WTC11 (cell line): ENCODE data around the gene NEMP2. TPM values are rescaled to one million over a fixed set of nuclear protein-coding genes. Genes with fewer than 3 reads are reported as not detected.

Experiments used
- ATAC-seq: fragments of 200-7000 bp; cut with Tn5 transposase; 2 replicates; pipeline ENCODE4 v1.10.0; 2021; ENCODE audit warnings: mild to moderate bottlenecking, moderate library complexity
- CTCF ChIA-PET: fragments of 300-600 bp; sonication (Branson Sonifier 250); formaldehyde crosslinking; loops from one replicate; lab custom pipeline; 2021; ENCODE audit warnings: antibody characterized with exemption; lab: Charles Lee
- POLR2A ChIA-PET: fragments of 350-600 bp; sonication (Branson Sonifier 250); formaldehyde crosslinking; loops from one replicate; lab custom pipeline; 2021; ENCODE audit warnings: antibody characterized with exemption; lab: Charles Lee
- DNase-seq: peaks from one replicate; pipeline ENCODE4 v3.0.0; 2021; ENCODE audit warnings: low spot score
- H3K27ac Mint-ChIP-seq: 2 replicates; pipeline ENCODE4 v1.8.0; 2021; ENCODE audit warnings: mixed read lengths
- H3K27me3 Mint-ChIP-seq: 2 replicates; pipeline ENCODE4 v1.8.0; 2021; ENCODE audit warnings: low read depth, mild to moderate bottlenecking, moderate library complexity, mixed read lengths
- H3K36me3 Mint-ChIP-seq: 2 replicates; pipeline ENCODE4 v1.8.0; 2021; ENCODE audit warnings: mixed read lengths
- H3K4me1 Mint-ChIP-seq: 2 replicates; pipeline ENCODE4 v1.8.0; 2022; ENCODE audit warnings: mixed read lengths
- H3K4me3 Mint-ChIP-seq: 2 replicates; pipeline ENCODE4 v1.8.0; 2021; ENCODE audit warnings: mild to moderate bottlenecking, moderate library complexity, mixed read lengths
- H3K9me3 Mint-ChIP-seq: 2 replicates; pipeline ENCODE4 v1.8.0; 2021; ENCODE audit warnings: mixed read lengths
- CREM ChIP-seq: sonication (generic); formaldehyde crosslinking; IDR thresholded peaks from 2 replicates; pipeline ENCODE4 v1.8.1; 2022; ENCODE audit warnings: mild to moderate bottlenecking, missing genetic modification reagents, moderate library complexity
- ELF4 ChIP-seq: sonication (generic); formaldehyde crosslinking; IDR thresholded peaks from 2 replicates; pipeline ENCODE4 v1.8.1; 2022; ENCODE audit warnings: low read depth, mild to moderate bottlenecking, moderate library complexity, missing genetic modification reagents
- EMX1 ChIP-seq: fragments of 250-450 bp; sonication (Bioruptor Pico); IDR thresholded peaks from 2 replicates; pipeline ENCODE4 v1.8.0; 2021; ENCODE audit warnings: mild to moderate bottlenecking
- FOXP4 ChIP-seq: sonication (generic); formaldehyde crosslinking; IDR thresholded peaks from 2 replicates; pipeline ENCODE4 v1.8.0; 2022; ENCODE audit warnings: mild to moderate bottlenecking, missing genetic modification reagents
- MYBL2 ChIP-seq: sonication (generic); formaldehyde crosslinking; IDR thresholded peaks from 2 replicates; pipeline ENCODE4 v1.8.1; 2023; ENCODE audit warnings: mild to moderate bottlenecking, moderate library complexity, missing genetic modification reagents
- NFATC4 ChIP-seq: fragments of 250-450 bp; sonication (Bioruptor Pico); IDR thresholded peaks from 2 replicates; pipeline ENCODE4 v1.9.0; 2021; ENCODE audit warnings: mild to moderate bottlenecking
- NFYB ChIP-seq: sonication (generic); formaldehyde crosslinking; conservative IDR thresholded peaks from 2 replicates; pipeline ENCODE4 v1.8.0; 2022; ENCODE audit warnings: low read depth, missing genetic modification reagents
- NR1H2 ChIP-seq: sonication (generic); formaldehyde crosslinking; IDR thresholded peaks from 2 replicates; pipeline ENCODE4 v1.9.0; 2021; ENCODE audit warnings: mild to moderate bottlenecking, moderate library complexity, missing genetic modification reagents
- NR2C2 ChIP-seq: sonication (generic); formaldehyde crosslinking; IDR thresholded peaks from 2 replicates; pipeline ENCODE4 v1.8.0; 2022; ENCODE audit warnings: mild to moderate bottlenecking, missing genetic modification reagents
- OVOL2 ChIP-seq: fragments of 250-450 bp; sonication (Bioruptor Pico); IDR thresholded peaks from 2 replicates; pipeline ENCODE4 v1.9.0; 2021; ENCODE audit warnings: mild to moderate bottlenecking, borderline replicate concordance
- SP1 ChIP-seq: sonication (generic); formaldehyde crosslinking; conservative IDR thresholded peaks from 2 replicates; pipeline ENCODE4 v1.8.1; 2022; ENCODE audit warnings: missing genetic modification reagents
- STAT6 ChIP-seq: sonication (generic); formaldehyde crosslinking; conservative IDR thresholded peaks from 2 replicates; pipeline ENCODE4 v1.8.1; 2023; ENCODE audit warnings: mild to moderate bottlenecking, low read depth, missing genetic modification reagents, moderate library complexity
- TEAD1 ChIP-seq: sonication (generic); formaldehyde crosslinking; IDR thresholded peaks from 2 replicates; pipeline ENCODE4 v1.8.0; 2022; ENCODE audit warnings: mild to moderate bottlenecking, missing genetic modification reagents
- ZBTB43 ChIP-seq: sonication (generic); formaldehyde crosslinking; IDR thresholded peaks from 2 replicates; pipeline ENCODE4 v1.8.1; 2023; ENCODE audit warnings: mild to moderate bottlenecking, missing genetic modification reagents
- ZNF512 ChIP-seq: sonication (generic); formaldehyde crosslinking; IDR thresholded peaks from 2 replicates; pipeline ENCODE4 v1.8.1; 2022; ENCODE audit warnings: missing genetic modification reagents, borderline replicate concordance
- total RNA-seq: library from RNA; stranded (reverse); gene quantifications from 3 replicates; pipeline ENCODE4 v1.2.3, GENCODE V29; 2021
- TF ChIP-seq, protein P1 (sequence below): sonication (generic); formaldehyde crosslinking; IDR thresholded peaks from 2 replicates; pipeline ENCODE4 v1.8.0; 2023; ENCODE audit warnings: missing genetic modification reagents, mild to moderate bottlenecking, borderline replicate concordance
- TF ChIP-seq, protein P2 (sequence below): sonication (generic); formaldehyde crosslinking; IDR thresholded peaks from 2 replicates; pipeline ENCODE4 v1.8.0; 2023; ENCODE audit warnings: missing genetic modification reagents
- TF ChIP-seq, protein P3 (sequence below): sonication (generic); formaldehyde crosslinking; IDR thresholded peaks from 2 replicates; pipeline ENCODE4 v1.8.1; 2022; ENCODE audit warnings: mild to moderate bottlenecking, moderate library complexity, missing genetic modification reagents

The NEMP2 gene
- total RNA-seq, 1 experiment from 2014 or later = 7.2 TPM

GRCh38 chr2:190506666-190507065 lies 27.9 kb downstream of the NEMP2 start (continued):
- TF ChIP-seq, protein P1, sequence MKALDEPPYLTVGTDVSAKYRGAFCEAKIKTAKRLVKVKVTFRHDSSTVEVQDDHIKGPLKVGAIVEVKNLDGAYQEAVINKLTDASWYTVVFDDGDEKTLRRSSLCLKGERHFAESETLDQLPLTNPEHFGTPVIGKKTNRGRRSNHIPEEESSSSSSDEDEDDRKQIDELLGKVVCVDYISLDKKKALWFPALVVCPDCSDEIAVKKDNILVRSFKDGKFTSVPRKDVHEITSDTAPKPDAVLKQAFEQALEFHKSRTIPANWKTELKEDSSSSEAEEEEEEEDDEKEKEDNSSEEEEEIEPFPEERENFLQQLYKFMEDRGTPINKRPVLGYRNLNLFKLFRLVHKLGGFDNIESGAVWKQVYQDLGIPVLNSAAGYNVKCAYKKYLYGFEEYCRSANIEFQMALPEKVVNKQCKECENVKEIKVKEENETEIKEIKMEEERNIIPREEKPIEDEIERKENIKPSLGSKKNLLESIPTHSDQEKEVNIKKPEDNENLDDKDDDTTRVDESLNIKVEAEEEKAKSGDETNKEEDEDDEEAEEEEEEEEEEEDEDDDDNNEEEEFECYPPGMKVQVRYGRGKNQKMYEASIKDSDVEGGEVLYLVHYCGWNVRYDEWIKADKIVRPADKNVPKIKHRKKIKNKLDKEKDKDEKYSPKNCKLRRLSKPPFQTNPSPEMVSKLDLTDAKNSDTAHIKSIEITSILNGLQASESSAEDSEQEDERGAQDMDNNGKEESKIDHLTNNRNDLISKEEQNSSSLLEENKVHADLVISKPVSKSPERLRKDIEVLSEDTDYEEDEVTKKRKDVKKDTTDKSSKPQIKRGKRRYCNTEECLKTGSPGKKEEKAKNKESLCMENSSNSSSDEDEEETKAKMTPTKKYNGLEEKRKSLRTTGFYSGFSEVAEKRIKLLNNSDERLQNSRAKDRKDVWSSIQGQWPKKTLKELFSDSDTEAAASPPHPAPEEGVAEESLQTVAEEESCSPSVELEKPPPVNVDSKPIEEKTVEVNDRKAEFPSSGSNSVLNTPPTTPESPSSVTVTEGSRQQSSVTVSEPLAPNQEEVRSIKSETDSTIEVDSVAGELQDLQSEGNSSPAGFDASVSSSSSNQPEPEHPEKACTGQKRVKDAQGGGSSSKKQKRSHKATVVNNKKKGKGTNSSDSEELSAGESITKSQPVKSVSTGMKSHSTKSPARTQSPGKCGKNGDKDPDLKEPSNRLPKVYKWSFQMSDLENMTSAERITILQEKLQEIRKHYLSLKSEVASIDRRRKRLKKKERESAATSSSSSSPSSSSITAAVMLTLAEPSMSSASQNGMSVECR (CRISPR knock-in tag) = no peak
- no peak for TF ChIP-seq NR2C2
- no peak for TF ChIP-seq SP1
- no peak for TF ChIP-seq NFATC4

- H3K9me3 Mint-ChIP-seq = no peaks in the 10 kb centered on the region
- no peaks in the 10 kb centered on the region for H3K36me3 Mint-ChIP-seq
- DNase-seq (no peak), ATAC-seq (no peak)
- H3K4me1 Mint-ChIP-seq = peaks cover 5% of the 10 kb centered on the region
- POLR2A ChIA-PET = no interaction called here
- H3K4me3 Mint-ChIP-seq = no peak overlapping the region
- no peak overlapping the region for H3K27ac Mint-ChIP-seq
- TF ChIP-seq SP1 (no peak), EMX1 (CRISPR knock-in tag) (no peak), STAT6 (CRISPR knock-in tag) (no peak), OVOL2 (CRISPR knock-in tag) (no peak), NFYB (CRISPR knock-in tag) (no peak), CREM (CRISPR knock-in tag) (no peak), FOXP4 (CRISPR knock-in tag) (no peak), MYBL2 (CRISPR knock-in tag) (no peak), NR1H2 (CRISPR knock-in tag) (no peak), ZNF512 (CRISPR knock-in tag) (no peak), TEAD1 (CRISPR knock-in tag) (no peak), ZBTB43 (CRISPR knock-in tag) (no peak), ELF4 (no peak)
- TF ChIP-seq, protein P2, sequence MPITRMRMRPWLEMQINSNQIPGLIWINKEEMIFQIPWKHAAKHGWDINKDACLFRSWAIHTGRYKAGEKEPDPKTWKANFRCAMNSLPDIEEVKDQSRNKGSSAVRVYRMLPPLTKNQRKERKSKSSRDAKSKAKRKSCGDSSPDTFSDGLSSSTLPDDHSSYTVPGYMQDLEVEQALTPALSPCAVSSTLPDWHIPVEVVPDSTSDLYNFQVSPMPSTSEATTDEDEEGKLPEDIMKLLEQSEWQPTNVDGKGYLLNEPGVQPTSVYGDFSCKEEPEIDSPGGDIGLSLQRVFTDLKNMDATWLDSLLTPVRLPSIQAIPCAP (CRISPR knock-in tag) = no peak
- TF ChIP-seq, protein P3, sequence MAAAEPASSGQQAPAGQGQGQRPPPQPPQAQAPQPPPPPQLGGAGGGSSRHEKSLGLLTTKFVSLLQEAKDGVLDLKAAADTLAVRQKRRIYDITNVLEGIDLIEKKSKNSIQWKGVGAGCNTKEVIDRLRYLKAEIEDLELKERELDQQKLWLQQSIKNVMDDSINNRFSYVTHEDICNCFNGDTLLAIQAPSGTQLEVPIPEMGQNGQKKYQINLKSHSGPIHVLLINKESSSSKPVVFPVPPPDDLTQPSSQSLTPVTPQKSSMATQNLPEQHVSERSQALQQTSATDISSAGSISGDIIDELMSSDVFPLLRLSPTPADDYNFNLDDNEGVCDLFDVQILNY (CRISPR knock-in tag) = no peak
- CTCF ChIA-PET = no interaction called here
- no peaks in the 10 kb centered on the region for H3K27me3 Mint-ChIP-seq
These were observed 28.8 kb downstream of the NEMP2 start for GRCh38 chr2:190505696-190506095.
